Breast epithelium (tissue), 3 donors: ENCODE data around the gene SPATA2L.

ENCODE experiments used
- POLR2A ChIP-seq: fragments of 450-650 bp; IDR thresholded peaks from one replicate; pipeline ENCODE4 v1.6.1; 2016; ENCODE audit warnings: antibody characterized with exemption, mild to moderate bottlenecking, moderate library complexity
- TF ChIP-seq, protein P1 (sequence below), 3 donors: fragments of 450-650 bp; IDR thresholded peaks; one replicate each; pipeline ENCODE4 v1.5.1; 2016 to 2017; ENCODE audit warnings: antibody characterized with exemption in 3 of 3, mild to moderate bottlenecking in 3 of 3, moderate library complexity in 3 of 3

DNA sequence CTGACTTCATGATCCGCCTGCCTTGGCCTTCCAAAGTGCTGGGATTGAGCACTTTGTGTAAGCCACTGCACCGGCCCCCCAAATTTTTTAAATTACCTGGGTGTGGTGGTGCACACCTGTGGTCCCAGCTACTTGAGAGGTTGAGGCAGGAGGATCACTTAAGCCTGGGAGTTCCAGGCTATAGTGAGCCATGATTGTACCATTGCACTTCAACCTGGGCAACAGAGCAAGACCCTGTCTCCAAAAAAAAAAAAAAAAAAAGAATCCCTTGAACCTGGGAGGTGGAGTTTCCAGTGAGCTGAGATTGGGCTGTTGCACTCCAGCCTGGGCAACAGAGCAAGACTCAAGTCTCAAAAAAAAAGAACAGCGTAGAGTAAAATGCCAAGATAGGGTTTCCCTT, 35.0 kb upstream of the SPATA2L start:
- no peak for TF ChIP-seq POLR2A
- TF ChIP-seq, protein P1, sequence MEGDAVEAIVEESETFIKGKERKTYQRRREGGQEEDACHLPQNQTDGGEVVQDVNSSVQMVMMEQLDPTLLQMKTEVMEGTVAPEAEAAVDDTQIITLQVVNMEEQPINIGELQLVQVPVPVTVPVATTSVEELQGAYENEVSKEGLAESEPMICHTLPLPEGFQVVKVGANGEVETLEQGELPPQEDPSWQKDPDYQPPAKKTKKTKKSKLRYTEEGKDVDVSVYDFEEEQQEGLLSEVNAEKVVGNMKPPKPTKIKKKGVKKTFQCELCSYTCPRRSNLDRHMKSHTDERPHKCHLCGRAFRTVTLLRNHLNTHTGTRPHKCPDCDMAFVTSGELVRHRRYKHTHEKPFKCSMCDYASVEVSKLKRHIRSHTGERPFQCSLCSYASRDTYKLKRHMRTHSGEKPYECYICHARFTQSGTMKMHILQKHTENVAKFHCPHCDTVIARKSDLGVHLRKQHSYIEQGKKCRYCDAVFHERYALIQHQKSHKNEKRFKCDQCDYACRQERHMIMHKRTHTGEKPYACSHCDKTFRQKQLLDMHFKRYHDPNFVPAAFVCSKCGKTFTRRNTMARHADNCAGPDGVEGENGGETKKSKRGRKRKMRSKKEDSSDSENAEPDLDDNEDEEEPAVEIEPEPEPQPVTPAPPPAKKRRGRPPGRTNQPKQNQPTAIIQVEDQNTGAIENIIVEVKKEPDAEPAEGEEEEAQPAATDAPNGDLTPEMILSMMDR (IDR thresholded peaks at IDR 0.05) = no peak
